HUES48 (cell line): ENCODE results near the gene TMEM44.

ENCODE experiments used
- H3K27ac ChIP-seq: one replicate; pipeline ENCODE4 v1.7.0; 2013; ENCODE audit warnings: low read depth, low read length, inconsistent platforms
- H3K27me3 ChIP-seq: 2 replicates; pipeline ENCODE4 v1.6.1; 2013; ENCODE audit warnings: mild to moderate bottlenecking, low read length; ENCODE audit not compliant: control insufficient read depth, insufficient read depth
- H3K36me3 ChIP-seq: 2 replicates; pipeline ENCODE4 v1.6.1; 2013; ENCODE audit warnings: low read length; ENCODE audit not compliant: control insufficient read depth, insufficient read depth
- H3K4me1 ChIP-seq: 2 replicates; pipeline ENCODE4 v1.6.1; 2013; ENCODE audit warnings: mild to moderate bottlenecking, low read length; ENCODE audit not compliant: control insufficient read depth, insufficient read depth
- H3K4me3 ChIP-seq: 2 replicates; pipeline ENCODE4 v1.5.1; 2013; ENCODE audit warnings: mild to moderate bottlenecking, low read depth, low read length
- H3K9ac ChIP-seq: 2 replicates; pipeline ENCODE4 v1.6.1; 2013; ENCODE audit warnings: mild to moderate bottlenecking, low read depth, low read length, moderate library complexity
- H3K9me3 ChIP-seq: 2 replicates; pipeline ENCODE4 v1.6.1; 2013; ENCODE audit warnings: low read length; ENCODE audit not compliant: control insufficient read depth, insufficient read depth

Gene TMEM44

GRCh38 chr3:194671900-194672808, 38.9 kb upstream of the TMEM44 start, which contains the start of gene LSG1:
LSG1 (minus strand) TSS chr3:194672191; CDS start chr3:194672162, 29 bp downstream.
- no peaks in the 10 kb centered on the region; the same call in 1 of the 2 replicates for H3K27me3 ChIP-seq
- H3K9me3 ChIP-seq = no peaks in the 10 kb centered on the region
- H3K4me3 ChIP-seq = peak within 1 kb of the TSS; percentile 99
- peak within 1 kb of the TSS; percentile 93 for H3K9ac ChIP-seq
- peaks cover 7% of the 10 kb centered on the region for H3K4me1 ChIP-seq
- H3K27ac ChIP-seq = peak within 1 kb of the TSS; percentile 86
- peaks cover 23% of the 10 kb centered on the region for H3K36me3 ChIP-seq

- H3K4me1 ChIP-seq = peaks cover 7% of the 10 kb centered on the region
- peak overlapping the region; percentile 93 for H3K9ac ChIP-seq
- no peaks in the 10 kb centered on the region for H3K9me3 ChIP-seq
- peaks cover 27% of the 10 kb centered on the region for H3K36me3 ChIP-seq
- no peaks in the 10 kb centered on the region for H3K27me3 ChIP-seq
- H3K27ac ChIP-seq = peak overlapping the region; percentile 86
- peak overlapping the region; percentile 99 for H3K4me3 ChIP-seq
Observed at GRCh38 chr3:194671511-194671899, 38.3 kb upstream of the TMEM44 start.

- Histone ChIP-seq H3K27me3 (no peaks in the 10 kb centered on the region), H3K9ac (no peak overlapping the region), H3K4me3 (no peak overlapping the region), H3K4me1 (peaks cover 7% of the 10 kb centered on the region), H3K36me3 (peaks cover 61% of the 10 kb centered on the region), H3K9me3 (no peaks in the 10 kb centered on the region), H3K27ac (no peak overlapping the region)
Observed at GRCh38 chr3:194667363-194667762, 34.1 kb upstream of the TMEM44 start.

- Histone ChIP-seq H3K27ac (no peak overlapping the region), H3K4me1 (no peaks in the 10 kb centered on the region), H3K9me3 (no peaks in the 10 kb centered on the region), H3K9ac (no peak overlapping the region), H3K4me3 (no peak overlapping the region), H3K36me3 (peaks cover 81% of the 10 kb centered on the region), H3K27me3 (no peaks in the 10 kb centered on the region)
Observed at GRCh38 chr3:194664857-194665256, 31.6 kb upstream of the TMEM44 start.

- Histone ChIP-seq H3K4me1 (no peaks in the 10 kb centered on the region), H3K36me3 (peaks cover 90% of the 10 kb centered on the region), H3K9ac (no peak overlapping the region), H3K27me3 (no peaks in the 10 kb centered on the region), H3K9me3 (no peaks in the 10 kb centered on the region), H3K4me3 (no peak overlapping the region), H3K27ac (no peak overlapping the region)
Observed at GRCh38 chr3:194661946-194662345, 28.7 kb upstream of the TMEM44 start.

- H3K9me3 ChIP-seq = no peaks in the 10 kb centered on the region
- no peak overlapping the region for H3K4me3 ChIP-seq
- no peak overlapping the region for H3K9ac ChIP-seq
- peaks cover 85% of the 10 kb centered on the region for H3K36me3 ChIP-seq
- H3K27me3 ChIP-seq = no peaks in the 10 kb centered on the region
- H3K4me1 ChIP-seq = no peaks in the 10 kb centered on the region
- no peak overlapping the region for H3K27ac ChIP-seq
Observed at GRCh38 chr3:194661374-194661773, 28.2 kb upstream of the TMEM44 start.

GRCh38 chr3:194659778-194660177, 26.6 kb upstream of the TMEM44 start:
- H3K9me3 ChIP-seq = no peaks in the 10 kb centered on the region
- H3K4me1 ChIP-seq = peaks cover 5% of the 10 kb centered on the region
- no peak overlapping the region for H3K4me3 ChIP-seq
- no peak overlapping the region for H3K9ac ChIP-seq
- no peak overlapping the region for H3K27ac ChIP-seq
- H3K27me3 ChIP-seq = no peaks in the 10 kb centered on the region
- peaks cover 74% of the 10 kb centered on the region for H3K36me3 ChIP-seq

- Histone ChIP-seq H3K9me3 (no peaks in the 10 kb centered on the region), H3K27ac (no peak overlapping the region), H3K36me3 (peaks cover 68% of the 10 kb centered on the region), H3K4me3 (no peak overlapping the region), H3K27me3 (no peaks in the 10 kb centered on the region), H3K4me1 (peaks cover 16% of the 10 kb centered on the region), H3K9ac (no peak overlapping the region)
Observed at GRCh38 chr3:194658477-194659242, 25.4 kb upstream of the TMEM44 start.

GRCh38 chr3:194657439-194657838, 24.2 kb upstream of the TMEM44 start:
- Histone ChIP-seq H3K27ac (no peak overlapping the region), H3K9me3 (no peaks in the 10 kb centered on the region), H3K36me3 (peaks cover 67% of the 10 kb centered on the region), H3K9ac (no peak overlapping the region), H3K4me3 (no peak overlapping the region), H3K4me1 (peaks cover 16% of the 10 kb centered on the region), H3K27me3 (no peaks in the 10 kb centered on the region)

GRCh38 chr3:194654443-194654842, 21.2 kb upstream of the TMEM44 start:
- no peak overlapping the region for H3K9ac ChIP-seq
- H3K27me3 ChIP-seq = no peaks in the 10 kb centered on the region
- peaks cover 16% of the 10 kb centered on the region for H3K4me1 ChIP-seq
- peak overlapping the region; percentile 29; the same call in 1 of the 2 replicates for H3K4me3 ChIP-seq
- H3K36me3 ChIP-seq = peaks cover 68% of the 10 kb centered on the region
- H3K27ac ChIP-seq = peak overlapping the region; percentile 83
- H3K9me3 ChIP-seq = no peaks in the 10 kb centered on the region

GRCh38 chr3:194647747-194648146, 14.5 kb upstream of the TMEM44 start:
- no peaks in the 10 kb centered on the region for H3K27me3 ChIP-seq
- peaks cover 95% of the 10 kb centered on the region for H3K36me3 ChIP-seq
- H3K27ac ChIP-seq = no peak overlapping the region
- no peaks in the 10 kb centered on the region for H3K4me1 ChIP-seq
- no peak overlapping the region for H3K9ac ChIP-seq
- H3K9me3 ChIP-seq = no peaks in the 10 kb centered on the region
- no peak overlapping the region for H3K4me3 ChIP-seq
